Effector memory CD8-positive, alpha-beta T cell (primary cell): ENCODE measurements around the gene RRP1.

Experiments
- ATAC-seq: fragments of 150-1000 bp; cut with Tn5 transposase; replicated peaks from 2 replicates; pipeline ENCODE4 v1.10.0; 2021; ENCODE audit warnings: mild to moderate bottlenecking, moderate library complexity
- DNase-seq, 3 experiments: peaks; one replicate each; pipeline ENCODE4 v3.0.0; 2021
- H3K27ac Mint-ChIP-seq, 2 donors: one replicate each; pipeline ENCODE4 v1.8.0; 2022; ENCODE audit warnings: mild to moderate bottlenecking in 2 of 2, mixed read lengths in 2 of 2, moderate library complexity in 2 of 2
- H3K27me3 Mint-ChIP-seq, 2 donors: one replicate each; pipeline ENCODE4 v1.8.0; 2022; ENCODE audit warnings: mixed read lengths in 2 of 2
- H3K36me3 Mint-ChIP-seq: one replicate; pipeline ENCODE4 v1.8.0; 2022; ENCODE audit warnings: mild to moderate bottlenecking, moderate library complexity, mixed read lengths; ENCODE audit not compliant: insufficient read depth
- H3K4me1 Mint-ChIP-seq, 2 donors: one replicate each; pipeline ENCODE4 v1.8.0; 2022; ENCODE audit warnings: low read depth in 2 of 2, mixed read lengths in 2 of 2
- H3K4me3 Mint-ChIP-seq, 2 donors: one replicate each; pipeline ENCODE4 v1.8.0; 2022; ENCODE audit warnings: mild to moderate bottlenecking in 2 of 2, mixed read lengths in 2 of 2, moderate library complexity in 2 of 2
- H3K9me3 Mint-ChIP-seq, 2 donors: one replicate each; pipeline ENCODE4 v1.8.0; 2022; ENCODE audit warnings: mixed read lengths in 2 of 2

The RRP1 gene

GRCh38 chr21:43793243-43793642 lies 3.9 kb downstream of the RRP1 start:
- H3K36me3 Mint-ChIP-seq, result peaks cover 63% of the 10 kb centered on the region
- ATAC-seq (no peak), DNase-seq (no peak)
- peak overlapping the region in 1 of 2 donors; percentile 29 for H3K27ac Mint-ChIP-seq
- H3K4me3 Mint-ChIP-seq, result no peak overlapping the region
- H3K27me3 Mint-ChIP-seq, result no peaks in the 10 kb centered on the region
- no peaks in the 10 kb centered on the region for H3K9me3 Mint-ChIP-seq
- H3K4me1 Mint-ChIP-seq, result peaks cover 16 to 20% of the 10 kb centered on the region in 2 donors

DNA sequence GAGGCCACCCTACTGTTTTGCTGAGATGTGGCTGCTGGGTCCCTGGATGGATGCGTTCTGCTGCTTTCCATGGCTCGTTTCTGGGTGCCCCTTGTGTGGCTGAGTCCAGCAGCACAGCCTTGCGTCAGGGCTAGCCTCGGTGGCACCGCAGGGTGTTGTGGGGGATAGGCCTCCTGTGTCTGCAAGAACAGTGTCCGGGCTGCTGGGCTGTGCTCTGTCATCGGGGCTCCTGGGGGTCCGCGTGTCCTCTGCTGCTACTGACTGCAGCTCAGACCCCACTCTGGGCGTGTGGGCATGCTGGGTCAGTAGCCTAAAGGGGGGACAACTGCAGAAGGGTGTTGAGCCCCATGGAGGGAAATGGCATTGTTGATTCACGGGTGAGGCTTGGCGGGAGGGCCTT lies 4.9 kb downstream of the RRP1 start:
- H3K27me3 Mint-ChIP-seq, result no peaks in the 10 kb centered on the region

GRCh38 chr21:43794857-43795256 lies 5.5 kb downstream of the RRP1 start:
- H3K27ac Mint-ChIP-seq, result no peak overlapping the region
- peaks cover 66% of the 10 kb centered on the region for H3K36me3 Mint-ChIP-seq
- H3K4me1 Mint-ChIP-seq, result peaks cover 16 to 22% of the 10 kb centered on the region in 2 donors
- ATAC-seq, result no peak
- no peak for DNase-seq
- H3K4me3 Mint-ChIP-seq, result no peak overlapping the region
- H3K9me3 Mint-ChIP-seq, result no peaks in the 10 kb centered on the region
- no peaks in the 10 kb centered on the region for H3K27me3 Mint-ChIP-seq

More for the DNA sequence above, 4.9 kb downstream of the RRP1 start:
- Mint-ChIP-seq H3K9me3 (no peaks in the 10 kb centered on the region), H3K4me3 (no peak overlapping the region), H3K27ac (peak overlapping the region in 1 of 2 donors; percentile 23), H3K4me1 (peaks cover 16 to 23% of the 10 kb centered on the region in 2 donors), H3K36me3 (peaks cover 66% of the 10 kb centered on the region)
- no peak for DNase-seq
- no peak for ATAC-seq

DNA sequence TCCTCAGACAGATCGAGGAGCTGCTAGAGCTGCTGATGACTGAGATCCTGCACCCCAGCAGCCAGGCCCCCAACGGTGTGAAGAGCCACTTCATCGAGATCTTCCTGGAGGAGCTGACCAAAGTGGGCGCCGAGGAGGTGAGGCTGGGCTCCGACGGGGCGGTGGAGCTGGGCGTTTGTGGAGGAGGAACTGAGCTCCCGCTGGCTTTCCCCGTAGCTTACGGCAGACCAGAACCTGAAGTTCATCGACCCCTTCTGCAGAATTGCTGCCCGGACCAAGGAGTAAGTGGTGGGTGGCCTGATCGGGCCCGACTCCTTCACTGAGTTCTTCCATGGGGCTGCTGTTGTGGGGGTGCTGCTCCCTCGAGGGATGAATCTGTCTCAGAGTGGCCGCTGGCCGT lies 8.0 kb downstream of the RRP1 start:
- ATAC-seq, result no peak
- Mint-ChIP-seq H3K9me3 (no peaks in the 10 kb centered on the region), H3K4me1 (peaks cover 0 to 9% of the 10 kb centered on the region in 2 donors), H3K27me3 (no peaks in the 10 kb centered on the region), H3K27ac (no peak overlapping the region), H3K36me3 (peaks cover 66% of the 10 kb centered on the region), H3K4me3 (no peak overlapping the region)
- no peak for DNase-seq

DNA sequence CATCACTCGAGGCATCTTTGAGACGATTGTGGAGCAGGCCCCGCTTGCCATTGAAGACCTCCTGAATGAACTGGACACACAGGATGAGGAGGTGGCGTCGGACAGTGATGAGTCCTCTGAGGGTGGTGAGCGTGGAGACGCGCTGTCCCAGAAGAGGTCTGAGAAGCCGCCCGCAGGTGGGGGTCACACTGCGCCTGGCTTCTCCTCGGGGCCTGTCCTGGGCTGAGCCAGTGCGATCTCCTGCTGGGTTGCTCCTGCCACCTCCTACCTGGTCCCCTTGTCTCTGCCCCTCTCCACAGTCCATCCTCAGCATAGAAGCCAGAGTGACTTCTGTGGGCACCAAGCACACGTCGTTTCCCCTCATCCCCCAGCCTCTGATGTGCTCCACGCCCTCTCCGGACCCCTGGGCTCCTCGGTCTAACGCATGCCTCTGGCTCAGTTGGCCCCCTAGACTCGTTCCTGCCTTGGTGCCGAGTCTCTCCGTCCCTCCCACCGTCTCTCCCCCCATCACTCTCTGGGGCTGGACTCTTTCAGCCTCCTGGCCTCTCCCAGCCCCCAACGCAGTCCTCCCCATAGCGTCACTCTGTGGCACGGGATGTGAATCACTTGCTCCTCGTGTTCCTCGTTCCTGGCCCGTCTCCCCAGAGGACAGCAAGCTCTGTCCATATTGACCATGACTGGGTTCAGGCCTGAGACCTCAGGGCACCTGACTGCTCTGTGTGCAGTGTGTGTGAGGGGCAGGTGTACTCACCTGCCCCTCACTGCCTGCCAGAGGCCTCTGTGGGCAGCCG lies 8.7 kb downstream of the RRP1 start:
- Mint-ChIP-seq H3K4me3 (no peak overlapping the region), H3K4me1 (peaks cover 0 to 8% of the 10 kb centered on the region in 2 donors), H3K27ac (no peak overlapping the region), H3K9me3 (no peaks in the 10 kb centered on the region), H3K27me3 (no peaks in the 10 kb centered on the region), H3K36me3 (peaks cover 67% of the 10 kb centered on the region)
- DNase-seq (no peak), ATAC-seq (no peak)

DNA sequence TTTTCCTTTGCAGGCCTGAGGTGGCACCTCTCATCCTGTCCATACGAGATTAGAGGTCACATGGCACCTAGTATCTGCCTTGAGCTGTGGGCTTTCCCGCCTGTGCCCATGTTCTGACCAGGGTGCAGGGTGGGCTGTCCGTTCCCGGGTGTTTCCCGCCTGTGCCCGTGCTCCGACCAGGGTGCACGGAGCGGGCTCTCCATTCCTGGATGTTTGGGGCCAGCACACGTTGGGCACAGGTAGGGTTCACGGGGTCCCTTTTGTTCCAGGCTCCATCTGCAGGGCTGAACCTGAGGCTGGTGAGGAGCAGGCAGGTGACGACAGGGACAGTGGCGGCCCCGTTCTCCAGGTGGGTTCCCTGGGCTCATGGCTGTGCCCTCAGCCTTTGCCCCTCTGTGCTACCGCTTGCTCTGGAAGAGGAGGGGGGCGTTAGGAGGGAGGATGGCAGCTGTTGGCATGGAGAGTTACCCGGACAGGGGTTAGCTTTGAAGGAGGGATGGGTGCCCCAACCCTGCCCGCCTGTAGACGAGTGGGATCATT lies 10.0 kb downstream of the RRP1 start:
- Mint-ChIP-seq H3K9me3 (no peaks in the 10 kb centered on the region), H3K4me1 (peaks cover 0 to 7% of the 10 kb centered on the region in 2 donors), H3K36me3 (peaks cover 65% of the 10 kb centered on the region), H3K27ac (no peak overlapping the region), H3K4me3 (no peak overlapping the region), H3K27me3 (no peaks in the 10 kb centered on the region)
- ATAC-seq, result no peak
- DNase-seq, result no peak

DNA sequence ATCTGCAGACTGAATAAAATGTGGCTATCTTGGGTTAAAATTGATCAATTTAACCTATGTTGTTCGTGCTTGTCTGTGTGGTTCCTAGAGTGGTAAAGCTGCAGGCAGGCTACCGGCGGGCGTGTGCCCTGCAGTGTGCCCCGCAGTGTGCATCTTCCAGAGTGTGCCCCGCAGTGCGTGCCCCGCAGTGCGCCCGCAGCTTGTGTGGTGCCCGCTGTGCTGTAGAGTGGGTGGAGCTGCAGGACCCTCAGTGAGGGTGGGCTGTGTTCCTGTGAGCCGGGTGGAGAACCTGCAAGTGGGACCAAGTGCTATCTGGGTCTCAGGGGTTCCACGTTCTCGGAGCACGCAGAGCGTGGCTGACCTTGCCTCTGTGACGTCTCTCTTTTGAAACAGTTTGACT lies 10.7 kb downstream of the RRP1 start:
- DNase-seq, result no peak
- no peak overlapping the region for H3K27ac Mint-ChIP-seq
- H3K27me3 Mint-ChIP-seq, result no peaks in the 10 kb centered on the region
- peaks cover 59% of the 10 kb centered on the region for H3K36me3 Mint-ChIP-seq
- no peak overlapping the region for H3K4me3 Mint-ChIP-seq
- H3K4me1 Mint-ChIP-seq, result peaks cover 0 to 4% of the 10 kb centered on the region in 2 donors
- no peaks in the 10 kb centered on the region for H3K9me3 Mint-ChIP-seq
- ATAC-seq, result no peak

- H3K36me3 Mint-ChIP-seq, result peaks cover 55% of the 10 kb centered on the region
- no peak overlapping the region for H3K27ac Mint-ChIP-seq
- no peak for ATAC-seq
- no peak overlapping the region for H3K4me3 Mint-ChIP-seq
- DNase-seq, result no peak
- H3K27me3 Mint-ChIP-seq, result no peaks in the 10 kb centered on the region
- no peaks in the 10 kb centered on the region for H3K9me3 Mint-ChIP-seq
- peaks cover 0 to 3% of the 10 kb centered on the region in 2 donors for H3K4me1 Mint-ChIP-seq
These were observed 11.2 kb downstream of the RRP1 start for GRCh38 chr21:43800566-43800965.

GRCh38 chr21:43801006-43801783 lies 11.8 kb downstream of the RRP1 start:
- Mint-ChIP-seq H3K4me3 (no peak overlapping the region), H3K9me3 (no peaks in the 10 kb centered on the region), H3K4me1 (peaks cover 0 to 3% of the 10 kb centered on the region in 2 donors), H3K27ac (no peak overlapping the region), H3K27me3 (no peaks in the 10 kb centered on the region), H3K36me3 (peaks cover 49% of the 10 kb centered on the region)
- ATAC-seq (no peak), DNase-seq (no peak)

GRCh38 chr21:43802713-43803313 lies 13.4 kb downstream of the RRP1 start:
- Mint-ChIP-seq H3K4me1 (peaks cover 0 to 3% of the 10 kb centered on the region in 2 donors), H3K27ac (peak overlapping the region in 1 of 2 donors; percentile 73), H3K4me3 (no peak overlapping the region), H3K27me3 (no peaks in the 10 kb centered on the region), H3K36me3 (peaks cover 36% of the 10 kb centered on the region), H3K9me3 (no peaks in the 10 kb centered on the region)
- ATAC-seq (no peak), DNase-seq (no peak)

GRCh38 chr21:43803558-43804300 lies 14.4 kb downstream of the RRP1 start:
- no peaks in the 10 kb centered on the region for H3K9me3 Mint-ChIP-seq
- peak overlapping the region in 1 of 2 donors; percentile 73 for H3K27ac Mint-ChIP-seq
- no peaks in the 10 kb centered on the region for H3K4me1 Mint-ChIP-seq
- ATAC-seq (no peak), DNase-seq (no peak)
- H3K4me3 Mint-ChIP-seq, result no peak overlapping the region
- H3K27me3 Mint-ChIP-seq, result no peaks in the 10 kb centered on the region
- H3K36me3 Mint-ChIP-seq, result peaks cover 31% of the 10 kb centered on the region

DNA sequence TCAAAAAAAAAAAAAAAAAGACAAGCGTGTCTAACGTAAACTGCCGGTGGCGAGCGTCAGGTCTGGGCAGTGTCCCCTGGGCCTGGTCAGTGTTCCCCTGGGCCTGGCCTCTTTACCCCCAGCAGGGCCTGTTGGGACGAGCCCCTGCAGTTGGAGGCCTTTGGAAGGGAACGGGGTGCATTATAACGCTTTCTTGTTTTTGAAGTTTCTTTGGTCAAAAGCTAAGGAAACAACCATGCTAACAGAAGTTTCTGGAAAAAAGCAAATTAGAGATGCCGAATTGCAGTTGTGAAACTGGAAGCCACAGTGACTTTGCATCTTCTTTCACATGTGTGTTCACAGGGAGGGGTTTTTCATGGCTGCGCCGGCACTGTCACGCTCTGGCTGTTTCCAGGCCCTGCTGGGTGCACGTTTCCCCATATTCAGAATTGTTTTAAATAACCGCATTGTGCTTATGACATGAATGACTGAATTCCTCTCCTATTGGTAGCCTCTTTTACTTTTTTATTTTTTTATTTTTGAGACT lies 16.0 kb downstream of the RRP1 start:
- no peak for DNase-seq
- Mint-ChIP-seq H3K9me3 (no peaks in the 10 kb centered on the region), H3K27me3 (no peaks in the 10 kb centered on the region), H3K4me1 (no peaks in the 10 kb centered on the region), H3K4me3 (no peak overlapping the region), H3K27ac (no peak overlapping the region), H3K36me3 (peaks cover 25% of the 10 kb centered on the region)
- peak; percentile 62 for ATAC-seq
